ENCODE results near the gene MTMR11. TPM values are rescaled to one million over a fixed set of nuclear protein-coding genes. Genes with fewer than 3 reads are reported as not detected.
A peak's percentile ranks its signal among the peaks of the same experiment; 100 is the strongest.

The MTMR11 gene
- total and polyA plus RNA-seq, 2 experiments from 2014 or later: 34.0 to 37.0 TPM

GRCh38 chr1:149917571-149918144, 19.0 kb downstream of the MTMR11 start, which contains the start of gene SV2A:
SV2A (minus strand) TSS chr1:149917844; CDS start chr1:149913840, 4,004 bp downstream.
- H3K27me3 ChIP-seq: no peaks in the 10 kb centered on the region
- peak within 1 kb of the TSS; percentile 89 for H2AFZ ChIP-seq
- no peaks in the 10 kb centered on the region for H3K36me3 ChIP-seq (replicated peaks; ENCODE audit: insufficient read depth, low read depth)
- H3K4me1 ChIP-seq (ENCODE audit: insufficient read depth): peaks cover 8% of the 10 kb centered on the region
- H3K9me2 ChIP-seq (replicated peaks; ENCODE audit: insufficient read depth): no peaks in the 10 kb centered on the region
- no peak within 1 kb of the TSS for H3K27ac ChIP-seq
- WGBS (ENCODE audit: low lambda C conversion rate, missing lambda C conversion rate): 1% methylated on average over 17 of the region's 24 CpGs
- no peaks in the 10 kb centered on the region for H3K79me2 ChIP-seq
- H3K4me3 ChIP-seq: peak within 1 kb of the TSS; percentile 92
- TF ChIP-seq EZH2phosphoT487 (IDR thresholded peaks at IDR 0.05; ENCODE audit: low read depth, severe bottlenecking, unreplicated experiment) (no peak), EZH2 (IDR thresholded peaks at IDR 0.05; ENCODE audit: borderline replicate concordance) (no peak)
- TF ChIP-seq, protein P1, sequence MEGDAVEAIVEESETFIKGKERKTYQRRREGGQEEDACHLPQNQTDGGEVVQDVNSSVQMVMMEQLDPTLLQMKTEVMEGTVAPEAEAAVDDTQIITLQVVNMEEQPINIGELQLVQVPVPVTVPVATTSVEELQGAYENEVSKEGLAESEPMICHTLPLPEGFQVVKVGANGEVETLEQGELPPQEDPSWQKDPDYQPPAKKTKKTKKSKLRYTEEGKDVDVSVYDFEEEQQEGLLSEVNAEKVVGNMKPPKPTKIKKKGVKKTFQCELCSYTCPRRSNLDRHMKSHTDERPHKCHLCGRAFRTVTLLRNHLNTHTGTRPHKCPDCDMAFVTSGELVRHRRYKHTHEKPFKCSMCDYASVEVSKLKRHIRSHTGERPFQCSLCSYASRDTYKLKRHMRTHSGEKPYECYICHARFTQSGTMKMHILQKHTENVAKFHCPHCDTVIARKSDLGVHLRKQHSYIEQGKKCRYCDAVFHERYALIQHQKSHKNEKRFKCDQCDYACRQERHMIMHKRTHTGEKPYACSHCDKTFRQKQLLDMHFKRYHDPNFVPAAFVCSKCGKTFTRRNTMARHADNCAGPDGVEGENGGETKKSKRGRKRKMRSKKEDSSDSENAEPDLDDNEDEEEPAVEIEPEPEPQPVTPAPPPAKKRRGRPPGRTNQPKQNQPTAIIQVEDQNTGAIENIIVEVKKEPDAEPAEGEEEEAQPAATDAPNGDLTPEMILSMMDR (IDR thresholded peaks at IDR 0.05; ENCODE audit: poor library complexity): no peak
- peak within 1 kb of the TSS; percentile 92 for H3K4me2 ChIP-seq
- H4K20me1 ChIP-seq (ENCODE audit: insufficient read depth, poor library complexity, severe bottlenecking): no peaks in the 10 kb centered on the region
- peak; percentile 67 for DNase-seq (ENCODE audit: low spot score)
- H3K9me3 ChIP-seq (ENCODE audit: low read depth): no peaks in the 10 kb centered on the region

DNA sequence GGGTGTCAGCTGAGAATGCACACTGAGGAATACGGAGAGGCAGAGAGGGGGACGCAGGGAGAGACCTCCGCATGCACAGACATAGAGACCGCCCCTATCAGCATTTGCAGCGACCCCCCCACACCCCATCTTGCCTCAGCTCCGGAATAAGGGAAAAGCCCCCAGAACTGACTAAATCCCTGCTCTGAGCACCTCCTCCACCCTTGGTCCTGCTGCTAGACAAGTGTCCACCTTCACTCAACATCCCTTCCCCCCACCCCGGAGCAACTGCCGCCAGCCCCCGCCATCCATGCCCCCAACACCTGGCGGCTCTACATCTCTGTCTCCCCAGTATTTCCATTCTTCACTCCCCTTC, 19.8 kb downstream of the MTMR11 start:
- TF ChIP-seq, protein P1 (IDR thresholded peaks at IDR 0.05; ENCODE audit: poor library complexity): no peak
- TF ChIP-seq EZH2phosphoT487 (IDR thresholded peaks at IDR 0.05; ENCODE audit: low read depth, severe bottlenecking, unreplicated experiment) (no peak), EZH2 (IDR thresholded peaks at IDR 0.05; ENCODE audit: borderline replicate concordance) (no peak)
- peak overlapping the region; percentile 89 for H2AFZ ChIP-seq
- no peaks in the 10 kb centered on the region for H3K9me3 ChIP-seq (ENCODE audit: low read depth)
- no peaks in the 10 kb centered on the region for H3K27me3 ChIP-seq
- H3K79me2 ChIP-seq: no peaks in the 10 kb centered on the region
- no peak overlapping the region for H3K4me3 ChIP-seq
- no peaks in the 10 kb centered on the region for H3K9me2 ChIP-seq (replicated peaks; ENCODE audit: insufficient read depth)
- peaks cover 8% of the 10 kb centered on the region for H3K4me1 ChIP-seq (ENCODE audit: insufficient read depth)
- no peak overlapping the region for H3K27ac ChIP-seq
- 12% methylated on average over 6 of the region's 10 CpGs for WGBS (ENCODE audit: low lambda C conversion rate, missing lambda C conversion rate)
- H3K36me3 ChIP-seq (replicated peaks; ENCODE audit: insufficient read depth, low read depth): no peaks in the 10 kb centered on the region
- DNase-seq (ENCODE audit: low spot score): no peak
- no peaks in the 10 kb centered on the region for H4K20me1 ChIP-seq (ENCODE audit: insufficient read depth, poor library complexity, severe bottlenecking)
- H3K4me2 ChIP-seq: peak overlapping the region; percentile 92

- Histone ChIP-seq H3K27ac (no peak overlapping the region), H3K36me3 (replicated peaks; ENCODE audit: insufficient read depth, low read depth) (no peaks in the 10 kb centered on the region), H3K4me3 (no peak overlapping the region), H3K4me1 (ENCODE audit: insufficient read depth) (peaks cover 8% of the 10 kb centered on the region), H3K4me2 (peak overlapping the region; percentile 92), H3K9me2 (replicated peaks; ENCODE audit: insufficient read depth) (no peaks in the 10 kb centered on the region), H3K9me3 (ENCODE audit: low read depth) (no peaks in the 10 kb centered on the region), H2AFZ (no peak overlapping the region), H3K79me2 (no peaks in the 10 kb centered on the region), H3K27me3 (no peaks in the 10 kb centered on the region), H4K20me1 (ENCODE audit: insufficient read depth, poor library complexity, severe bottlenecking) (no peaks in the 10 kb centered on the region)
- no peak for DNase-seq (ENCODE audit: low spot score)
- no peak for TF ChIP-seq EZH2phosphoT487 (IDR thresholded peaks at IDR 0.05; ENCODE audit: low read depth, severe bottlenecking, unreplicated experiment)
- TF ChIP-seq EZH2 (IDR thresholded peaks at IDR 0.05; ENCODE audit: borderline replicate concordance): no peak
- TF ChIP-seq, protein P1 (IDR thresholded peaks at IDR 0.05; ENCODE audit: poor library complexity): no peak
- WGBS (ENCODE audit: low lambda C conversion rate, missing lambda C conversion rate): 23% methylated on average over 8 of the region's 9 CpGs
Observed at GRCh38 chr1:149916193-149916897, 20.3 kb downstream of the MTMR11 start.
